ENCODE results near the gene GRIK2.

DNA sequence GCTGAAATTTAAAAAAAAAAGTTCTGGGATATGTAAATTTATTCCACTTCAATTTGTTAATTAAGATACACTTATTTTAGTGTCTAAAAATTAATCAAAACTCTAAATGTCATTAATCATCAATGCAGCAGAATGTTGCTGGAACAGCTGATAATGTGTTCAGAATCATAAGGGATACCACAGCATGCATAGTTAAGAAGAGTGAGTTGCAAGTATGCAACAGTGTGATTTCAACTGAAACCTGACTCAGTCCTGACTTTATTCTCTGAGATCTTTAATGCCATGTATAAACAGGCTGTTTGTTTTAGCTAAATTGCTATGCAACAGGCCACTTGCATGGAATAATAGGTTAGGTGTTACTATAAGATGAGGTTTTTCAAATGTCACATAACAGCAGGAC lies 1.4 kb downstream of the GRIK2 start:
- TF ChIP-seq, protein P1, sequence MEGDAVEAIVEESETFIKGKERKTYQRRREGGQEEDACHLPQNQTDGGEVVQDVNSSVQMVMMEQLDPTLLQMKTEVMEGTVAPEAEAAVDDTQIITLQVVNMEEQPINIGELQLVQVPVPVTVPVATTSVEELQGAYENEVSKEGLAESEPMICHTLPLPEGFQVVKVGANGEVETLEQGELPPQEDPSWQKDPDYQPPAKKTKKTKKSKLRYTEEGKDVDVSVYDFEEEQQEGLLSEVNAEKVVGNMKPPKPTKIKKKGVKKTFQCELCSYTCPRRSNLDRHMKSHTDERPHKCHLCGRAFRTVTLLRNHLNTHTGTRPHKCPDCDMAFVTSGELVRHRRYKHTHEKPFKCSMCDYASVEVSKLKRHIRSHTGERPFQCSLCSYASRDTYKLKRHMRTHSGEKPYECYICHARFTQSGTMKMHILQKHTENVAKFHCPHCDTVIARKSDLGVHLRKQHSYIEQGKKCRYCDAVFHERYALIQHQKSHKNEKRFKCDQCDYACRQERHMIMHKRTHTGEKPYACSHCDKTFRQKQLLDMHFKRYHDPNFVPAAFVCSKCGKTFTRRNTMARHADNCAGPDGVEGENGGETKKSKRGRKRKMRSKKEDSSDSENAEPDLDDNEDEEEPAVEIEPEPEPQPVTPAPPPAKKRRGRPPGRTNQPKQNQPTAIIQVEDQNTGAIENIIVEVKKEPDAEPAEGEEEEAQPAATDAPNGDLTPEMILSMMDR (IDR thresholded peaks at IDR 0.05; ENCODE audit: extremely low read depth in 1 of 2, insufficient read depth in 1 of 2, low read depth in 1 of 2, low read length in 2 of 2) = no peak
- TF ChIP-seq EZH2 (IDR thresholded peaks at IDR 0.05; ENCODE audit: borderline replicate concordance, low read depth, low read length, severe bottlenecking) (no peak), POLR2A (IDR thresholded peaks at IDR 0.05; ENCODE audit: low read depth, low read length) (no peak), POLR2AphosphoS5 (IDR thresholded peaks at IDR 0.05; ENCODE audit: insufficient read depth, low read depth, low read length) (no peak), MYC (IDR thresholded peaks at IDR 0.05; ENCODE audit: low read depth, low read length) (no peak), GATA2 (IDR thresholded peaks at IDR 0.05; ENCODE audit: insufficient read depth, insufficient read length, low read depth, low read length) (no peak), FOS (IDR thresholded peaks at IDR 0.05; ENCODE audit: borderline replicate concordance, insufficient read depth, low read length) (no peak), JUN (IDR thresholded peaks at IDR 0.05; ENCODE audit: borderline replicate concordance, insufficient read depth, insufficient read length, low read depth) (no peak)
- TF ChIP-seq, protein P2, sequence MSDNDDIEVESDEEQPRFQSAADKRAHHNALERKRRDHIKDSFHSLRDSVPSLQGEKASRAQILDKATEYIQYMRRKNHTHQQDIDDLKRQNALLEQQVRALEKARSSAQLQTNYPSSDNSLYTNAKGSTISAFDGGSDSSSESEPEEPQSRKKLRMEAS (IDR thresholded peaks at IDR 0.05; ENCODE audit: insufficient read depth, insufficient read length) = no peak

Data from endothelial cell of umbilical vein (primary cell).